GM10248 (cell line): ENCODE data around the gene UPB1.

Source experiments
- CTCF ChIA-PET: fragments of 300-600 bp; sonication (Branson Sonifier 250); formaldehyde crosslinking; extraction: SDS; loops from one replicate; lab custom pipeline; 2021; ENCODE audit warnings: antibody characterized with exemption; lab: Yijun Ruan, JAX
- POLR2A ChIA-PET: fragments of 350-650 bp; sonication (Branson Sonifier 250); formaldehyde crosslinking; extraction: SDS; loops from one replicate; lab custom pipeline; 2020; ENCODE audit warnings: antibody characterized with exemption; lab: Yijun Ruan, JAX
- DNase-seq: peaks from one replicate; pipeline ENCODE4 v3.0.0; 2012; ENCODE audit errors: extremely low spot score
- TF ChIP-seq, protein P1 (sequence below): IDR thresholded peaks from 2 replicates; pipeline ENCODE4 v1.5.1; 2012; ENCODE audit warnings: mild to moderate bottlenecking, low read depth; ENCODE audit errors: extremely low read depth, missing control alignments, control extremely low read depth

UPB1 gene

DNA sequence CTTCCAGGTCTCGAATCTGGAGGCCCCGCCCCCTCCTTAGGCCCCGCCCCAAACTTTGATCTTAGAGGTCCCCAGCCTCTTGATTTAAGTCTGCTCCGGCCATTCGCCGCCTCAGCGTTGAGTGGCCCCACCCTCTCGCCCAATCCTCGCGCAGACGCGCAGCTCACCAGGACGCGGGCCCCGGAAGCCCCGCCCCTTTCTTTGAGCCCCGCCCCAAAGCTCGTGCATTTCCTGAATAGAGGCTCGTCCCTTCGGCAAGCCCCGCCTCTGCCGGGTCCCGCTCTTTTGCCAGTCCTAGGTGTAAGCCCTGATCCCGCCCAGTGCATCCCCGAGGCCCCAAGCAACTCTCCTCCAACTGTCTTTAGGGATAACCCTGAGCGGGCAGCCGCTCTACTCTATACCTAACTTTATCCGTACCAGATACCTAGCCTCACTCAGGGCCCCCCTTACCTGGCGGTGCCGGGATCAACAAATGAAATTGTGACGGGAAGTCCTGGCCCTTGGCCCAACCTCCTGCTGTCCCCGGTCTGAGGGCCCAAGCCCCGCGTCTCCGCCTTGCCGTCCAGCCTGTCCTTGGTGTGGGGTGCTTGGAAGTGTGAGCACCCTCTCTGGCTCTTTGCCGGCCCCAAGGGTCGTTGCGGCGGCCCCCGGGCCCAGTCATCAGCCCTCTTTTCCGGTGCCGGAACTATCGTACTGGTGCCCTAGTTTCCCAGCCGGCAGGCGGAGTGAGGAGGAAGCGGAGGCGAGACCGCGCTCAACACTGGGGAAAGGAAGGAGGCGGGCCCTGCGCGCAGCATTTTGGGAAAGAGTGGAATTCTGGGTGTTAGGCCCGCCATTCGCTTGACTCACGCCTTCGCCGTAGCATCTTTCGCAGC lies 60.3 kb downstream of the UPB1 start, which contains the start of gene SNRPD3:
TSS of gene SNRPD3 (plus strand) at position 835 of the 875 bp plus-strand sequence. CDS start 1,676 bp downstream, outside the sequence.
- CTCF ChIA-PET, result interaction anchor here (0.8 kb wide), 1 partner anchor 10 kb away, joined by 3 read pairs; no protein-coding TSS in a partner anchor

DNA sequence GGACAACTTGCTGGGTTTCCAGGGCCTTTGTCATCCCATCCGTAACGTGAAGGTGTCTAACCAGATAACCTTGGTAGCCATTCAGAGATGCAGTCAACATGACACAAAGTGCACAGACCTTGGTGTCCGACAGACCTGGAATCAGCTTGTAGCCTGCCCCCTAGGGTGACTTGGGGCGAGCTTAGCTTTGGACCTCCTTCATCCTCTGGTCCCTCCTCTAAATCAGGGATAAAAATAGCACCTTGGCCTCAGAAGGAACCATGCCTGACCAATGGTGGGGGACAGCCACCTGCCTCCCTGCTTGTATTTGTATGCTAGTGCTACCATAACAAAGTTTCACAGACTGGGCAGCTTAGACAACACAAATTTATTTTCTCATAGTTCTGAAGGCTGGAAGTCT lies 64.3 kb downstream of the UPB1 start:
- no peak for DNase-seq
- TF ChIP-seq, protein P1, sequence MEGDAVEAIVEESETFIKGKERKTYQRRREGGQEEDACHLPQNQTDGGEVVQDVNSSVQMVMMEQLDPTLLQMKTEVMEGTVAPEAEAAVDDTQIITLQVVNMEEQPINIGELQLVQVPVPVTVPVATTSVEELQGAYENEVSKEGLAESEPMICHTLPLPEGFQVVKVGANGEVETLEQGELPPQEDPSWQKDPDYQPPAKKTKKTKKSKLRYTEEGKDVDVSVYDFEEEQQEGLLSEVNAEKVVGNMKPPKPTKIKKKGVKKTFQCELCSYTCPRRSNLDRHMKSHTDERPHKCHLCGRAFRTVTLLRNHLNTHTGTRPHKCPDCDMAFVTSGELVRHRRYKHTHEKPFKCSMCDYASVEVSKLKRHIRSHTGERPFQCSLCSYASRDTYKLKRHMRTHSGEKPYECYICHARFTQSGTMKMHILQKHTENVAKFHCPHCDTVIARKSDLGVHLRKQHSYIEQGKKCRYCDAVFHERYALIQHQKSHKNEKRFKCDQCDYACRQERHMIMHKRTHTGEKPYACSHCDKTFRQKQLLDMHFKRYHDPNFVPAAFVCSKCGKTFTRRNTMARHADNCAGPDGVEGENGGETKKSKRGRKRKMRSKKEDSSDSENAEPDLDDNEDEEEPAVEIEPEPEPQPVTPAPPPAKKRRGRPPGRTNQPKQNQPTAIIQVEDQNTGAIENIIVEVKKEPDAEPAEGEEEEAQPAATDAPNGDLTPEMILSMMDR, result no peak
- POLR2A ChIA-PET, result no interaction called here
- CTCF ChIA-PET, result interaction anchor here (1.3 to 1.6 kb wide), 2 partner anchors 10 to 21 kb away, joined by 3 to 5 read pairs; no protein-coding TSS in a partner anchor

More for the DNA sequence above, 60.3 kb downstream of the UPB1 start, which contains the start of gene SNRPD3:
- POLR2A ChIA-PET, result interaction anchor here (0.6 to 1.6 kb wide), 11 partner anchors 10 to 354 kb away, joined by 3 to 6 read pairs (median 4); no protein-coding TSS in a partner anchor
- peak; percentile 100 for DNase-seq
- TF ChIP-seq, protein P1, result no peak

DNA sequence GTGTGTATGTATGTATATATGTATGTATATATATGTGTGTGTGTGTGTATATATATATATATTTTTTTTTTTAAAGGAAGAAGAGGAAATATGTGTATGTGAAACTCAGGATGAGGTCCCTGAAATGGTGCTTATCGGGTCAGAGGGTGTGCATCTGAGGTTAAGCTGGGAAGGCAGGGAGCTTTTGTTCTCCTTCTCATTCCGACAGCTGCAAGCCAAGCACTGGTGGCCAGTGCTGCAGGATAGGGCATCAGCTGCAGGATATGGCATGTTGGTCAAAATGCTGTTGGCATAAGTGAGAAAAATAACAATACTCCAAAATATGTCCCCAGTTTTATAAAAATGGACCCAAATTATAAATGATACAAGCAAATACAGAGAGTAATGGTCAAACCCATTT lies 68.1 kb downstream of the UPB1 start:
- ChIA-PET POLR2A (no interaction called here), CTCF (no interaction called here)
- TF ChIP-seq, protein P1, result no peak
- DNase-seq, result no peak

DNA sequence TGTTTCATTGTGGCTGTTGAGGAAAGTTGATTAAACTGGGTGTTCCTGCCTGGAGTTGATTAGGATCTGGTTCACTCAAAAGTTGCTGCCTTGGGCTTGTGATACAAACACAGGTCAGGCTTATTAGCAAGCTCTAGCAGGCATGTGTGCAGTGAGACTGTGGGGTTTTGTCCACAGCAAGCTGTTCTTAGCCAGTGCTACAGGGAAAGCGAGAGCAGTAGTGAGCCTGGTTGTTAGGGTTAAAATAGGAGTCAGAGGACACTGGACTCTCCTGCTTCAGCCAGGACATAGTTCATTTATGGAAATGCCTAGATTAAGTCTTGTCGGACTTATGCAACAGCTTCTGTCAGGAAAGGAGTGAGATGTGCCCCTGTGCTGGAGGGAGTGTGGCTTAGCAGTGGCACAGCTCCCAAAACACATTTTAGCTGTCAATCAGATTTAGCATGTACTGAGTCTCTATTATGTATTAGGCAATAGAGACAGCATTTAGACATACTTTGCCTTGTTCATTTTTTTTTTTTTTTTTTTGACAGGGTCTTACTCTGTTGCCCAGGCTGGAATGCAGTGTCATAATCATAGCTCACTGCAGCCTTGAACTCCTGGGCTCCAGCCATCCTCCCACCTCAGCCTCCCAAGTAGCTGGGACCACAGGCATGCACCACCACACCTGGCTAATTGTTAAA lies 69.4 kb downstream of the UPB1 start:
- CTCF ChIA-PET, result interaction anchor here (1.2 to 1.5 kb wide), 2 partner anchors 12 to 20 kb away, joined by 3 read pairs; no protein-coding TSS in a partner anchor
- TF ChIP-seq, protein P1, result no peak
- POLR2A ChIA-PET, result no interaction called here
- no peak for DNase-seq

DNA sequence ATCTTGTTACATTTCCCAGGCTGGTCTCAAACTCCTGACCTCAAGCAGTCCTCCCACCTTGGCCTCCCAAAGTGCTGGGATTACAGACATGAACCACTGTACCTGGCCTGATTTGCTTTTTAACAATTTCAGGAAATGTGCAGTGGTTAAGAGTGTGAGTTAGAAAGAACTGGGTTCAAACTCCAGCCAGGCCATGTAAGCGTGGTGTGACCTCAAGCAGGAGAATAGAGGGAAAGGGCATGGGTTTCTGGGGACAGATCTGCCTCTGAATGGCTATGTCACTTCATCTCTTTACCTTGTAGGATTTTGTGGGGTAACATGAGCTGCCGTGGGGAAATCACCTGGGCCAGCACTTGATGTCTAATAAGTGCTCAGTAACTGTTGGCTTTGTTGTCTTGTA lies 69.9 kb downstream of the UPB1 start:
- TF ChIP-seq, protein P1, result no peak
- CTCF ChIA-PET, result interaction anchor here (1.1 to 1.5 kb wide), 3 partner anchors 9 to 21 kb away, joined by 3 read pairs; partner anchors contain the start of gene SNRPD3
- no peak for DNase-seq
- POLR2A ChIA-PET, result no interaction called here
